ENCODE measurements around the gene GIGYF2.
A peak's percentile ranks its signal among the peaks of the same experiment; 100 is the strongest.
"Not testable (repeated sequence)": the region's sequence is repeated elsewhere in the genome, so short reads cannot be mapped to it uniquely, and the experiment has no call there.

Gene GIGYF2

GRCh38 chr2:232697059-232697806, at the start of gene GIGYF2:
Gene GIGYF2 (plus strand): TSS chr2:232697331. CDS start chr2:232735198, 37,867 bp downstream.
- DNase-seq (ENCODE audit: low read depth, low spot score) = peak; percentile 99

- no peak for DNase-seq (ENCODE audit: low read depth, low spot score)
These were observed 48.1 kb upstream of the GIGYF2 start for GRCh38 chr2:232649033-232649432.

- peak; percentile 48 for DNase-seq (ENCODE audit: low read depth, low spot score)
These were observed 44.7 kb upstream of the GIGYF2 start for GRCh38 chr2:232652505-232652851.

GRCh38 chr2:232653441-232653840, 43.7 kb upstream of the GIGYF2 start:
- peak; percentile 74 for DNase-seq (ENCODE audit: low read depth, low spot score)

GRCh38 chr2:232655392-232655791, 41.7 kb upstream of the GIGYF2 start:
- DNase-seq (ENCODE audit: low read depth, low spot score) = no peak

GRCh38 chr2:232658217-232658785, 38.8 kb upstream of the GIGYF2 start:
- DNase-seq (ENCODE audit: low read depth, low spot score) = no peak

GRCh38 chr2:232659359-232659758, 37.8 kb upstream of the GIGYF2 start:
- DNase-seq (ENCODE audit: low read depth, low spot score) = peak; percentile 90

- DNase-seq (ENCODE audit: low read depth, low spot score) = no peak
These were observed 34.5 kb upstream of the GIGYF2 start for GRCh38 chr2:232662486-232663260.

- no peak for DNase-seq (ENCODE audit: low read depth, low spot score)
These were observed 30.9 kb upstream of the GIGYF2 start for GRCh38 chr2:232666051-232666805.

GRCh38 chr2:232667989-232668583, 29.0 kb upstream of the GIGYF2 start:
- DNase-seq (ENCODE audit: low read depth, low spot score) = peak; percentile 76

- DNase-seq (ENCODE audit: low read depth, low spot score) = peak; percentile 56
These were observed 28.2 kb upstream of the GIGYF2 start for GRCh38 chr2:232668805-232669444.

- no peak for DNase-seq (ENCODE audit: low read depth, low spot score)
These were observed 24.5 kb upstream of the GIGYF2 start for GRCh38 chr2:232672588-232672987.

- DNase-seq (ENCODE audit: low read depth, low spot score) = no peak
These were observed 22.6 kb upstream of the GIGYF2 start for GRCh38 chr2:232674491-232674890.

GRCh38 chr2:232675381-232675780, 21.8 kb upstream of the GIGYF2 start:
- DNase-seq (ENCODE audit: low read depth, low spot score) = no peak

- DNase-seq (ENCODE audit: low read depth, low spot score) = no peak
These were observed 17.1 kb upstream of the GIGYF2 start for GRCh38 chr2:232680006-232680405.

GRCh38 chr2:232681527-232681926, 15.6 kb upstream of the GIGYF2 start:
- DNase-seq (ENCODE audit: low read depth, low spot score) = no peak

GRCh38 chr2:232683368-232683767, 13.8 kb upstream of the GIGYF2 start:
- no peak for DNase-seq (ENCODE audit: low read depth, low spot score)

- DNase-seq (ENCODE audit: low read depth, low spot score) = not testable (repeated sequence)
These were observed 11.7 kb upstream of the GIGYF2 start for GRCh38 chr2:232685391-232685790.

- DNase-seq (ENCODE audit: low read depth, low spot score) = no peak
These were observed 9.6 kb upstream of the GIGYF2 start for GRCh38 chr2:232687382-232688160.

- no peak for DNase-seq (ENCODE audit: low read depth, low spot score)
These were observed 8.9 kb upstream of the GIGYF2 start for GRCh38 chr2:232688201-232688600.
